ENCODE measurements around the gene CD58.
"Not testable (repeated sequence)": the region's sequence is repeated elsewhere in the genome, so short reads cannot be mapped to it uniquely, and the experiment has no call there.

DNA sequence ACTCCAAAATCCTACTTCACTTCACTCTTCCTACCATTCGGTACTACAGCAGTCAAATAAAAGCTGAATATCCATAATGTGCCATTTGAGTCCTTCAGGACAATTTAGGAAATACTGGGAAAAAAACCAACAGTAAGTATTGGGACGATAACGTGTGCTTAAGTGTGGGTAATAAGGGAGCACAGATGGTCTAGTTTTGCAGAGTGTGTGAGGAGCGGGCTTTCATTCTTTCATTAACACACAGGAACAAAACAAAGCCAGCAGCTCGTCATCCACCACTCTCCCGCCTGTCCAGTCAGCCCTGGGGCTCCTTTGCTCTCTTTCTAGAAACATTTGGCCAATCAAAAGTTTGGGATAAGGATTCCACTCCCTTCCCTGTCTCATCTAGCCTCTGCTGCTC, 33.6 kb upstream of the CD58 start:
- TF ChIP-seq, protein P1, sequence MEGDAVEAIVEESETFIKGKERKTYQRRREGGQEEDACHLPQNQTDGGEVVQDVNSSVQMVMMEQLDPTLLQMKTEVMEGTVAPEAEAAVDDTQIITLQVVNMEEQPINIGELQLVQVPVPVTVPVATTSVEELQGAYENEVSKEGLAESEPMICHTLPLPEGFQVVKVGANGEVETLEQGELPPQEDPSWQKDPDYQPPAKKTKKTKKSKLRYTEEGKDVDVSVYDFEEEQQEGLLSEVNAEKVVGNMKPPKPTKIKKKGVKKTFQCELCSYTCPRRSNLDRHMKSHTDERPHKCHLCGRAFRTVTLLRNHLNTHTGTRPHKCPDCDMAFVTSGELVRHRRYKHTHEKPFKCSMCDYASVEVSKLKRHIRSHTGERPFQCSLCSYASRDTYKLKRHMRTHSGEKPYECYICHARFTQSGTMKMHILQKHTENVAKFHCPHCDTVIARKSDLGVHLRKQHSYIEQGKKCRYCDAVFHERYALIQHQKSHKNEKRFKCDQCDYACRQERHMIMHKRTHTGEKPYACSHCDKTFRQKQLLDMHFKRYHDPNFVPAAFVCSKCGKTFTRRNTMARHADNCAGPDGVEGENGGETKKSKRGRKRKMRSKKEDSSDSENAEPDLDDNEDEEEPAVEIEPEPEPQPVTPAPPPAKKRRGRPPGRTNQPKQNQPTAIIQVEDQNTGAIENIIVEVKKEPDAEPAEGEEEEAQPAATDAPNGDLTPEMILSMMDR (conservative IDR thresholded peaks at IDR 0.05; ENCODE audit: low read depth, low read length) = not testable (repeated sequence)
- TF ChIP-seq POLR2A (IDR thresholded peaks at IDR 0.05; ENCODE audit: low read depth, low read length); RCOR1 (IDR thresholded peaks at IDR 0.05; ENCODE audit: insufficient replicate concordance, low read length); MXI1 (IDR thresholded peaks at IDR 0.05; ENCODE audit: borderline replicate concordance, low read depth, low read length); SMC3 (IDR thresholded peaks at IDR 0.05; ENCODE audit: low read depth, low read length); MAZ (IDR thresholded peaks at IDR 0.05; ENCODE audit: borderline replicate concordance, low read depth, low read length); CEBPB (IDR thresholded peaks at IDR 0.05; ENCODE audit: low read depth, low read length): not testable (repeated sequence)
- TF ChIP-seq, protein P2, sequence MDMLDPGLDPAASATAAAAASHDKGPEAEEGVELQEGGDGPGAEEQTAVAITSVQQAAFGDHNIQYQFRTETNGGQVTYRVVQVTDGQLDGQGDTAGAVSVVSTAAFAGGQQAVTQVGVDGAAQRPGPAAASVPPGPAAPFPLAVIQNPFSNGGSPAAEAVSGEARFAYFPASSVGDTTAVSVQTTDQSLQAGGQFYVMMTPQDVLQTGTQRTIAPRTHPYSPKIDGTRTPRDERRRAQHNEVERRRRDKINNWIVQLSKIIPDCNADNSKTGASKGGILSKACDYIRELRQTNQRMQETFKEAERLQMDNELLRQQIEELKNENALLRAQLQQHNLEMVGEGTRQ (IDR thresholded peaks at IDR 0.05; ENCODE audit: low read depth, low read length) = not testable (repeated sequence)
